Activated T-helper 9 cell treated with anti-CD3 and anti-CD28 coated beads, Interleukin-2, amount 50 U/mL, for 16 hours (primary cell): Measurements from ENCODE around the gene USH1G.
"Not testable (repeated sequence)": the region's sequence is repeated elsewhere in the genome, so short reads cannot be mapped to it uniquely, and the experiment has no call there.

Experiments
- DNase-seq: peaks from one replicate; pipeline ENCODE4 v3.0.0-alpha.2; 2020; ENCODE audit warnings: low read depth

USH1G gene

DNA sequence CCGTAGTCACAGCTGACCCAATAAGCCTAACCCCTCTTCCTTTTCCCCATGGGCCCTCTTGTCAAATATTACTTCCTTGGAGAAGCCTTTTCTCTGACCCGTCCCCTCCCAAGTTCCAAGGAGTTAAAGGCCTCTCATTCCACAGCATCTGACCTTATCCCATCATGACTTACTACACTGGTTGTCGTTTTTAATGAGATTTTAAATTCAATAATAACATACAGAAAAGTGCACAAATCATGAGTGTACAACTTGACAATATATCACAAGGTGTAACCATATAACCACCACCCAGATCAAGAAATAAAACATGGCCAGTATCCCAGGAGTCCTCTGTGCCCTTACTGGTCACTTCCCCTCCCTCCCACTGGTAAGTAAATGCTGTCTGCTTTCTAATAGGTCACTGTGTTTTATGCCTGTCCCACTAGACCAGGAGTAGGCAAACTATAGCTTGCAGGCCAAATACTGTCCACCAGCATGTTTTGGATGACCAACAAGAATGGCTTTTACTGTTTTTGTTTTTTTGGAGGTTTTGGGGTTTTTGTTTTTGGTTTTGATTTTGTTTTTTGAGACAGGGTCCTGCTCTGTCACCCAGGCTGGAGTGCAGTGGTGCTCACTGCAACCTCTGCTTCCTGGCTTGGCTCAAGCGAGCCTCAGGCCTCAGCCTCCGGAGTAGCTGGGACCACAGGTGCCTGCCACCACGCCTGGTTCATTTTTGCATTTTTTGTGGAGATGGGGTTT, 49.0 kb downstream of the USH1G start:
- no peak for DNase-seq

DNA sequence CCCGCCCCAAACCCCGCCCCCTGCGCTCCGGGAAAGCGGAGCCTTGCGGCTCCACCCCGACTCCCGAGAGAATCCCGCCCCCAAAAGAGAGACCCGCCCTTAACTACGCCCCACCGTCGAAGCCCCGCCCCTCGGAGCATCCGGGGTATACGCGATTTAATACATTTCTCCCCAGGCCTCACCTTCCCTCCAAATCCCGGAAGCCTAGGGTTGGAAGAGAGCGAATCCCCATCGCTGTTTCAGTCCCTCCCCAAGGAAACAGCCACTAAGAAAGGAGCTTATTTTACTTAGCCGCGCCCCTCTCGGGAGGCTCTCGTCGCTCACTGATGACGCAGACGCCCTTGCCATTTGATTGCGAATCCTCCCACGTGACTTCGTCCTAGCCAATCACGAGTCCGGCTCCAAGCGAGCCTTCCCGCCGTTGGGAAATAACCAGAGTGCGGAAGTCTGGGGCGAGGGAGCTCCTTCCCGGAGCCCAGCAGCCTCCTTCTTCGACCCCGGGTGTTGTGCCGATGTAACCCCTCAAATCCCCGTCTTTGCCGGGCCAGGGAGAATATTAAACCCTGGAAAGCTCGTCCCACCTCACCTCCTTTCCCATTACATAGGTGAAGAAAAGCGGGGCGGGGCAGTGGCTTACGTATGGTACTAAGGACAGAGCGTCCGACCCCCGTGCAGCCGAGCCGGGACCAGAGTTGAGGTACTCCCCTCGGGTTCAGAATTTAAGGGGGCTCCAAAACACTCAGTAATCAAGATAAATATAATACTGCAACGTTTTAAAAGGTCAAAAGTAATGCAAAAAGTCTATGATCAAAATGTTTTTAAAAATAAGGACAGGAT, 49.8 kb downstream of the USH1G start:
- peak; percentile 97 for DNase-seq

DNA sequence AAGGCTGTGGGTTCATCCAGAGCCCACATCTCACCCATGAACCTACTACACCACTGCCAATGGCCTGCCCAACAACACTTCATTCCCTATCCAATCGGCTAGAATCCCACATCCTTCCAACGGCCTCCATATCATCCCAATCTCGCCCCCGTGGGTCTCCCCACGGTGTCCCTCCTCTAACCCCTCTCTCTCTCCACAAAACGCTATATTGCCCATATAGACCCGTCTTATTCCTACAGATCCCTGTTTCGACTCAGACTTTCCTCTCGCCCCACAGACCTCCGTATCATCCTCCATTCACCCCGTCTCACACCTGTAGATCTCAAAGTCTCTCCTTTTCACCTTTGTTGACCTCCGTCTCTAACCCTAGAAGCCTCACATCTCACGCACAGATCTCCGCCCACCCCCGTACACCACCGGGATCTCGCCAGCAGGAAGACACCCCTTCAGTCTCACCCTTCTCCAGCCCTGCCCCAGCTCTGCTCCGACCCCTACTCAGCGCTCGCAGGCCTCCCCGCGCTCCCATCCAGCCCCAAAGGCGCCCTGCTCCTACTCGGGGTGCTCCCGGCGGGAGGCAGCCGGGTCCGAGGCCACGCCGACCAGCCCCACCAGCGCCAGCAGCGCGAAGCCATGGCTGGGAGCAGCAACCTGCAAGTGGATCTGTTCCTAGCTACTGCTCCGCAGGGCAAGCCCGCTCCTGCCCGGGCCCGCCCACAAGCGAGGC, 50.6 kb downstream of the USH1G start, which contains the start of gene FDXR:
FDXR (minus strand) TSS at position 682 of the 724 bp plus-strand sequence; CDS start at position 632, 50 bp downstream.
- DNase-seq: peak; percentile 16

DNA sequence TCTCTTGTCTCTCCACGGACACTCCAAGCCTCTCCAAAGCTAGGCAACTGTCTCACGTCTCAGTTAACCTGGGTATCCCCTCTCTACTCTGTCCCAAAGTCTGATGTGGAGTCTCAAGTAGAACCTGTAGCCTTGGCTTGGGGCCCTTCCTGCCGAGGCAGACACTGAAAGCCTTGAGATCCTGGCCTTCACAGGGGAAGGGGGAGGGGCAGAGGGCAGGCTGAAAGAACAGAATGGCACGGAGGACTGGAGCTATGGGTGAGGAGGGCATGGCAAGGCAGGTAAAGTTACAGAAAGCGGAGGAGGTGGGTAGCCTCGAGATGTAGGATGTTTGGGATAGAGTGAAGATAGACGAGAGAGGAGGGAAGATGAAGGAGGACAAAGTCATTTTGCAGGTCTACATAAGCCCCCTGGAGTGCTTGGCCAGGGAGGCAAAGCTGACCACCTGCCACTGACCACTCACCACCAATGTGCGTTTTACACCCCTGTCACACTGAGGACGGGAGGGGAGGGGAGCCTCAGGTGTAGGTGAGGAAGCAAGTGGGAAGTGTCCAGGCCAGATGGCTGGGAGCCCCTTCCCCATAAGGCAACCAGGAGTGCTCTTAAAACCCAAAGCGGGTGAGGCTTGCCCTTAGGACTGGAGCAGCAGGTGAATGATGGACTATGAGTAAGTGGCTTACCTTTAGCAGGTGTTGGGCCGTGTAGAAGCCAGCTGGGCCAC, 51.5 kb downstream of the USH1G start:
- no peak for DNase-seq

DNA sequence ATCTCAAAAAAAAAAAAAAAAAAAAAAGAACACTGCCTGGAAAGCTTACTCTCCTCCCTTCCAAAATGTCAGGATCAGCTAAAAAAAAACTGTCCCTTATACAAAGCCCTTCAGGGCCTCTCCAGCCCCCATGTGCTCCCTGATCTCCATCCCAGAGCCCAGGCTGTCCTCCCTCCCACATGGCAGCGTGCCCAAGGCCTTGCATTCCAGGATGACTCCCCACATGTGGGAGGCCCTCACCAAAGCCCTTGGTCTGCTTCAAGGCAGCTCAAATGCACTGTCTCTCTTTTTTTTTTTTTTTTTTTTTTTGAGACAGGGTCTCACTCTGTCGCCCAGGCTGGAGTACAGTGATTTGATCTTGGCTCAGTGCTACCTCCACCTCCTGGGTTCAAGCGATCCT, 52.5 kb downstream of the USH1G start:
- no peak for DNase-seq

DNA sequence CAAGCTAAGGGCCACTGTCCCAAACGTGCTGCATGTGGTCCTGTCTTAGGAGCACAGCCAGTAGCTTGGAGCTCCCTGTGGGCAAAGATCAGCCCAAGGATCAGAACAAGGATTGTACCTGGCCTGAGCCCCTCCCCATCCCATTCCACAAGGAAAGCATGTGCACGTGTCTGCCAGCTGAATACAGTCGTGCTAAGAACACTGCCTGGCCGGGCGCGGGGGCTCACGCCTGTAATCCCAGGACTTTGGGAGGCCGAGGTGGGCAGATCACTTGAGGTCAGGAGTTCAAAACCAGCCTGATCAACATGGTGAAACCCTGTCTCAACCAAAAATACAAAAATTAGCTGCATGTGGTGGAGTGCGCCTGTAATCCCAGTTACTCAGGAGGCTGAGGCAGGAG, 53.0 kb downstream of the USH1G start:
- not testable (repeated sequence) for DNase-seq

DNA sequence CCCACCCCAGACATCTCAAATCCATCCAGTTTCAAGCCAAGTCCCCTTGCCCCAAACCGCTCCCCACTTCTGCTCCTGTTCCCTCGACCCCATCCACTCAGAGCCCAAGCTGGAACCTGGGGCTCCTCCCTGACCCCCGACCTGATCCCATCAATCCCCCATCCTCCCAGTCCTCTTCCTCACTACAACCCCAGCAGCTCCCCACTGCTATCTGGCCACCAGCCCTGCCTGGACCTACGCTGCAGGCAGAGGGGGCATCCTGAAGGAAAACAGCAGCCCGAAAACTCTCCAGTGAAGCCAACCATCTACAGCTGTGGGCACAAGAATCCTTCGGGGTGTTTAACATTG, 54.2 kb downstream of the USH1G start:
- no peak for DNase-seq

DNA sequence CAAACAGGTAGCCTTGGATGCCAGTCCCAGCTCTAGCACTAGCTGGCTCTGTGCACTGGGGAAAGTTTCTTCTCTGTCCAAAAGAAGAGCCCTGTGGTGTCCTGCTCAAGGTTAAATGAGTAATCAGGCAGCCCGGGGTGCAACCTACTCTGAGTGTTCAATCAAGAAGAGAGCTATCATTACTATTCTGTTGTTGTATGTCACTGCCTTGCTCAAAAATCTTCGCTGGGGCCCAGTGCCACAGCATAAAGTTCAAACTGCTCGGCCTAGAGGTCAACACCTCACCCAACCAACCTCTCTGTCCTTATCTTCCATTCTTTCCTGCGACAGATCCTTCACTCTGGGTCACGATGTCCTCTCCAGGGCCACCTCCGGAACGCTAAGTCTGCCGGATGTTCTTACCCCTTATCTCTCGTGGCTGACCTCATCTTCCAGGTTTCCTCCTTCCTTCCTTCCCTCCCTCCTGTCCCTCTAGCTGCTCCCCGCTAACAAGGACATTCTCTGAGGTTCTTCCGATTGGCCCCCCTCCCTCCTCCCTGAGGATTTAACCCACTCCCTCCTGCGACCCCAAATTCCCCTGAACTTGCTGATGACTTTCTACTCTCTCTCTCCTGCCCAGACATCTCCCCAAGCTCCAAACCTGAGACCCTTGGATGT, 54.7 kb downstream of the USH1G start:
- DNase-seq: no peak

DNA sequence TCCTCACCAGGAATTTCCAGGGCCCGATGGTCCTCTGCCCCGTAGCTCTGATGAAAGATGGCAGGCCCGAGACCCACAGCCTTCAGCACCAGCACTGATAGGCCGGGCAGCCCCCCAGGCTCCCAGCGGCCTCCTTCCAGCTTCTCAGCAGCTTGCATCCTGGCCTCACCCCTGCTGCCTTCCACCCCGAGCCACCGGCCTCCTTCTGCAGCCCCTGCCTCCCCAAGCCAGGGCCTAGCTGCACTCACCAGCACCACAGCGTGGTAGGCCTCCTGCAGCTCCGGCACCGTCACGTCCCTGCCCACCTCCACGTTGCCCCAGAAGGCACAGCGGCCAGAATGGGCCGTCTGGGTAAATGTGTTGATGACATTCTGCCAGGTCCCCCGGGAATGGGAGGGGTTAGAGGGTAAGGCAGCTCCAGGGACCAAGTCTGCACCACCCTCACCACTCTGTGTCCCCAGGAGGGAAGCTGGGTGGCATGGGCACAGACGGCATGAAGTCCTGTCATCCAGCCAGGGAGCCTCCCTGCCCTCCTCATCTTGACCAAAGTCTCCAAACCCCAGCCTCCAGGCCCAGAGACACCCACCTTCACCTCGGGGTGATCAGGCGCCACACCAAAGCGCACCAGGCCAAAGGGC, 56.7 kb downstream of the USH1G start:
- no peak for DNase-seq
